ELF-1 (cell line): ENCODE results near the gene C12orf60.
"Not testable (repeated sequence)": the region's sequence is repeated elsewhere in the genome, so short reads cannot be mapped to it uniquely, and the experiment has no call there.

Experiments used
- DNase-seq: peaks from one replicate; pipeline ENCODE4 v3.0.0-alpha.2; 2016; ENCODE audit warnings: low read depth, low spot score

Gene C12orf60

DNA sequence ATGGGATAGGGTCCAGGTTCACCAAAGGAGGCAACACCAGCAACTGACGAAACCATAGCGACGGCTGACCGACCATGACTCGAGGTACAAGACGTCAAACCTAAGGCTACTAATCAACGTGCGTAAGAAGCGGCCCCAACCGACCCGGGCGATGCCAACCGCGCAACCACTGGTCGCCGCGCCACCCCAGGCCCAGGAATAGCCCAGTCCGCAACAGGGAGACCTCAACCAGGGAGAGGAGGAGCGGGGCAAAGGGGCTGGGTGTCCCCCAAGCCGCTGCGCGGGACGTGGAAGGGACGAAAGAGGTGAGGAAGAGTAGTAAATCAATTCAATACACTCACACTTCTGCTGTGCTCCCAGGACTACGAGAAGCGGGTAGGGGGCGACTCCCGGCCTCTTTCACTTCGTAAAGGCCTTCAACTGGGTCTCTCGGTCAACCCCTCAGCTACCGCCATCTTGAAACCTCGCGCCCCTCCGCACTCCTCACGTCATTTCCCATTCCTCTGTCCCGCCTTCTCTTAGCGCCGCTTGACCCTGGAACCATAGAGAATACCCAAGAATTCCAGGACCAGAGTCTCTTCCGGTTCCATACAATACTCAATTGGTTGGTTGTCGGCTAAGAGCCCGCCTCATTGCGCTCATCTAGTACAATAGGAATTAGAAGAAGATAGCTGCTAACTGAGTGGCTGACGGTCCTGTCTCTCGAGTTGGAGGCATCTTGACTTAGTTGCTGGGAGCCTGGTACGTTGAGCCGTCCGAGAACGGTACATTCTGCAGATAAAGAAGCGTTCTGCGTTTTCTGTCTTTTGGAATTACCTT lies at the start of gene C12orf60, which contains the start of gene WBP11:
Gene C12orf60, plus strand, starts transcription at position 660 of the 819 bp plus-strand sequence. CDS start 19,266 bp downstream, outside the sequence.
Gene WBP11, minus strand, starts transcription at position 468 of the 819 bp plus-strand sequence. CDS start 2,095 bp downstream, outside the sequence.
- DNase-seq = peak; percentile 98

- DNase-seq = peak; percentile 76
Measured at GRCh38 chr12:14756334-14757143, 46.9 kb upstream of the C12orf60 start.

- DNase-seq = not testable (repeated sequence)
Measured at GRCh38 chr12:14759711-14760280, 43.7 kb upstream of the C12orf60 start.

DNA sequence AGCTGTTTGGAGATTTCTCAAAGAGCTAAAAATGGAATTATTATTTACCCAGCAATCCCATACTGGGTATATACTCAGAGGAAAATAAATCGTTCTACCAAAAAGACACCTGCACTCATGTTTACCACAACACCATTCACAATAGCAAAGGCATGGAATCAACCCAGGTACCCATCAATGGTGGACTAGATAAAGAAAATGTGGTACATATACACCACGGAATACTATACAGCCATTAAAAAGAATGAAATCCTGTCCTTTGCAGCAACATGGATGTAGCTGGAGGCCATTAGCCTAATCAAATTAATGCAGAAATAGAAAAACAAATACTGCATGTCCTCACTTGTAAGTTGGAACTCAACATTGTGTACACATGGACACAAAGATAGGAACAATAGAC lies 38.1 kb upstream of the C12orf60 start:
- no peak for DNase-seq

DNA sequence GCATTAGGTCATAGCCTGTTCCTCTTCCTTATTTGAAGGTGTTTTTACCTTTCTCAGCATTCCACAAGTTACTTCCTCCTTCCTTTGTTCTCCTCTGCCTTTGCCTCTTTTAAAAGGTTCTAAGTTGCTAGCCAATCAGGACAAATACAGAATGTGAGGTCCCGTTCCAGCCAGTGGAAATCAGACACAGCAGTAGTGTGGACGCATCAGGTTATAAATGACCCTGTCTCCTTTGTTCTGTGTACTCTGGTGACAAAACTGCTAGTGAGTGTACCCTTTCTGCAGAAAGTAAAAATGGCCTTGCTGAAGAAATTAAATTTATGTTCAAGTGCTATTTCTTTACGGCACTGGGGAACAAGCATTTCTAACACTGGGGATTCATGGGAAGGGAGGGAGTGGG lies 37.5 kb upstream of the C12orf60 start:
- not testable (repeated sequence) for DNase-seq

DNA sequence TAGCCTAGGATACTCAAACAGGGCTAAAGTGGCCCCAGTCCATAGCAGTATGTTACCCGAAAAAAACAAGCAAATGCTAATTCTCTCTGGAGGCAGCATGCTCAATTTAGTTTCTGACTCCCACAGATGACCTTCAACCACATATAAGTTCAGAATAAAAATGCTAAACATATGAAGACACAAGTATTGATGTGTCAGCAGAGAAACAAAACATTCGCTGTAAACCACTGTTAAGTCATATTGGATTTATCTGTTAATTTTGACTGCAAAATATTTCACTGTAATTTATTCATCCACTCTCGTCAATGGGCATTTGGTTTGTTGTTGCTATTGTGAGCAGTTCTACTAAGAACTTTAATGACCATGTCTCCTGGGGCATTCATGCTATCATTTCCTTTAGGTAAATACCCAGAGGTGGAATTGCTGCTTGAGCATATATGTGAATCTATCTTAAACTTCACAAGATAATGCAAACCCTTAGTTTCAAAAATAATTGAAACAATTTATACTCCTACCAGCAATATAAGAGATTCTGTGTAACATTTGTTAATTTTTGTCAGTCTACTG lies 36.7 kb upstream of the C12orf60 start:
- no peak for DNase-seq

- no peak for DNase-seq
Measured at GRCh38 chr12:14767617-14768016, 35.9 kb upstream of the C12orf60 start.

DNA sequence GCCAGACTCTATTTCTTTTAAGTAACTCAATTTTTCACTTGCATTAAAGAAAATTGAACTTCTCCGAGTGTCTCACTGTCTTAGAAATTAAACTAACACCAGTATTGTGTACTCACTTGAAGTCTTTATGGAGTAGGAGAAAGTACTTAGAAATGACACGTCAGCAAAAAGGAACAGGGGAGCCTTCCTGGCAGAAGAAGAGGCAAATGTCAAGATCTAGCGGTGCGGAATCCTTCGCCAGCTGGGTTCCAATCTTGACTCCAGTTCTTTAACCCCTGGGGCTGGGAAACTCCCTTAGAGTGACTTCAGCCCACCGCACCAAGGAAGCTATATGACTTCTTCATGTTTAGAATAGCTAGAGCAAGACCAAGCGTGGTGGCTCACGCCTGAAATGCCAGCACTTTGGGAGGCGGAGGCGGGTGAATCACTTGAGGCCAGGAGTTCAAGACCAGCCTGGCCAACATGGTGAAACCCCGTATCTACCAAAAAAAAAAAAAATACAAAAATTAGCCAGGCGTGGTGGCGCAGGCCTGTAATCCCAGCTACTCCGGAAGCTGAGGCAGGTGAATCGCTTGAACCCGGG lies 34.6 kb upstream of the C12orf60 start:
- peak; percentile 73 for DNase-seq

DNA sequence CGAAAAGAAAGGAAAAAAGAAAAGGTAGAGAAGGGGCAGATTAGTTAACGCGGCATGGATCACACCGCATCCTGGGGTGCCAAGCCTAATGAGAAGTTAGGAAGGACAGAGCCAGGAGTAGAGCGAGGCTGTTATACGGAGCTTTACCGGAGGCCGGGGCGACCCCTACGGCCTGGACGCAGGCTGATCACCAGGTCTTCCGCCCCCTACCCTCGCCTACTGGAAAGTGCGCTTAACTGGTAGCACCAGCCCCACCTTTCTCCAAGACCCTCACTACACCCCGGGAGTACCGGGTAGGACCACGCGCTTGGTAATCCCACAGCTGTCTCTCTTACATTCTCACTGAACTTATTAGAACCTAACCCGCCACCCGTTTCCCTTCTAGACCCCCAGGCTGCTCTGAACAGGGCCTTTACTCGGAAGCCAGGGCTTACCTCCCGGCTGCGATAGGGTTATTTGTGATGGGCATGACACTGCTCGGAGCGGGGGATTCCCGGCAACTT lies 34.0 kb upstream of the C12orf60 start:
- DNase-seq = peak; percentile 89

- peak; percentile 94 for DNase-seq
Measured at GRCh38 chr12:14769969-14770495, 33.4 kb upstream of the C12orf60 start.

- peak; percentile 98 for DNase-seq
Measured at GRCh38 chr12:14770496-14771461, 32.7 kb upstream of the C12orf60 start.

GRCh38 chr12:14771651-14772137 lies 31.8 kb upstream of the C12orf60 start:
- DNase-seq = peak; percentile 44

DNA sequence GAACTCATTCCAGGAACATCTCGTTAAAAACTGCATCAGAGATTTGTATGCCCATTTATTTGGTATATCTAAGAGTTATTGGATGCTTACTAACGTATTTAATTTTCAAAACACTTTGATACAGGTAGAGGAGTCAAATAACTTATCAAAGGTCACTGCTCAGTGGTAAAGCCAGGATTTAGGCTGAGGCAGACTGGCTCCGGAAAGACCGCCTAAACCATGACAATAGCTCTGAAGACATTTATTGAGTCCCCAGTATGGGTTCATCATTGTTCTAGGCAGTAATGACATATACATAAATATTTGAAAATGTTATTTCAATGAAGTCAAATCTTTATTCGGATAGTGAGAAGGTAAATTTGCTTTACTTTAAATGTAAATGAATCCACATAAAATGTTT lies 30.5 kb upstream of the C12orf60 start:
- DNase-seq = no peak

GRCh38 chr12:14773685-14774073 lies 29.8 kb upstream of the C12orf60 start:
- no peak for DNase-seq

- peak; percentile 98 for DNase-seq
Measured at GRCh38 chr12:14774074-14774905, 29.2 kb upstream of the C12orf60 start.

GRCh38 chr12:14774906-14775635 lies 28.4 kb upstream of the C12orf60 start:
- peak; percentile 53 for DNase-seq

DNA sequence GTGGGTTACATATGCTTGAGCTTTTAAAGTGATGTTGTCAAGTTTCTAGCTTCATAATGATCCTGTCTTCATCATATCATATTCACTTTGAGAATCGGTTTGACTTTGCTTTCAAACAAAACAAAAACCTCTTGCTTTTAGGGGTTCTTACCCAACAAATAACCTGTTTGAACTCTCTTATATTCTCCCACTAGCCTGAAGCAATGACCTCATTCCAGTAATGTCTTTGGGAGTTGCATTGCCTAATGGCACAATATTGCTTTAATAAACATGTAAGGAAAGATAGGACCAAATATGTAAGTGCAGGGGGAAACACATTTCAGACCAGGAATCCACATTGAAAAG lies 27.9 kb upstream of the C12orf60 start:
- no peak for DNase-seq
